GM18511 (cell line): ENCODE measurements around the gene HLA-F.

ENCODE experiments used
- ATAC-seq: cut with Tn5 transposase; IDR thresholded peaks from one replicate; pipeline ENCODE4 v1.9.1; 2021; ENCODE audit warnings: mild to moderate bottlenecking, moderate library complexity; ENCODE audit not compliant: unreplicated experiment

The HLA-F gene

GRCh38 chr6:29759457-29759856 is 36.2 kb downstream of the HLA-F start:
- ATAC-seq = no peak

GRCh38 chr6:29760328-29760727 is 37.1 kb downstream of the HLA-F start:
- no peak for ATAC-seq

DNA sequence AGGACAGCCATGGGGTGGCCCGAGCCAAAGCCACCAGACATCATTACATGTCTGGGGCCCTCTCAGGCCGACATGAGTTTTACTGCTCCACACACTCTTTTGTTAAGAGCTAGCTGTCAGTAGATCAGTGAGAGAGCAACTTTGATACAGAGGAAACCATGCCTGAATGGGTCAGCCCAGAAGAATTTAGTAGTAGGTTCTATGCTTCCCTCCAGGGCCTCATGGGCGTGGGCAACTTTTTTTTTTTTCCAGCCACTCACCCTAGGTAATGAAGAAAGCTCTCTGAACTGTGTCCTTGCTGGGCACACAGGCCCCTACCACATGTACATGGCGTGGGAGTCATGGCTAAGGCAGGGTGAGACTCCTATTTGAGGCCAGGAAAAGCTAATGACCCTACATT is 38.8 kb downstream of the HLA-F start:
- ATAC-seq = no peak

GRCh38 chr6:29762781-29763214 is 39.6 kb downstream of the HLA-F start:
- ATAC-seq = no peak

- no peak for ATAC-seq
Measured at GRCh38 chr6:29763491-29764289, 40.5 kb downstream of the HLA-F start.

DNA sequence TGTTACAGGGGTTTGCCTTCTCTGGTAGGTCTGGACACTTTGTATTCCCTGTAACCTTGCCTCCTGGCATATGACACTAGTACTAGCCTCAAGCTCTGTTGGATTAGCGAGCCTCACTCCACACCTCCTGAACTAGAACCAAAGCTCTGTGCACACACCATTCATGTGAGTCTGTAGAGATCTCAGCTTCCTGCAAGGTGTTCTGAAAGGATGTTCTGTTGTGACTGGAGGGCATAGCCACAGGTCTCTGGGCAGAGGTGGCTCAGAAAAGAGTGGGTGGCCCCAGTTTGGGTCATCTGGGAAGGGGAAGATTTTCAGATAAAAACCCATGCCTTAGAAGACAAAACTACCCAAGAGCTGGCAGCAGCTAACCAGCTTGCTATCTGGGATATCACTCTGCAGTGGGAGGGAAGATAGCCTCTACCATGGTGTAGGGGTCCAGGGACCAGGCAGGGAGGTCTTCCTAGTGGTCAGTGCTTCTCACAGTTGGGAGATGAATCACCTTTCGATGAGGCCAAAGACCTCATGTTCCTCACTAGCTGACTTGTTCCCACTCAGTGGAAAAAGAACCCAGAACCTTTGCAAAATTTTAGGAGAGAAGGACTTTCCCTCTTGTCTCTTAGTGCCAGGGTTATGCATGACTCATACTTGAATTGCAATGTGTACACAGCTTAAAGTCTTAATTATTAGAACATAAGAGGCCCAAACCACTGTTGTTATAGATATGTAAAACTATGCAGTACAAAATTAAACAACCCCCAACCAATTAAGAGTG is 41.4 kb downstream of the HLA-F start:
- ATAC-seq = no peak

- no peak for ATAC-seq
Measured at GRCh38 chr6:29769336-29769735, 46.1 kb downstream of the HLA-F start.

DNA sequence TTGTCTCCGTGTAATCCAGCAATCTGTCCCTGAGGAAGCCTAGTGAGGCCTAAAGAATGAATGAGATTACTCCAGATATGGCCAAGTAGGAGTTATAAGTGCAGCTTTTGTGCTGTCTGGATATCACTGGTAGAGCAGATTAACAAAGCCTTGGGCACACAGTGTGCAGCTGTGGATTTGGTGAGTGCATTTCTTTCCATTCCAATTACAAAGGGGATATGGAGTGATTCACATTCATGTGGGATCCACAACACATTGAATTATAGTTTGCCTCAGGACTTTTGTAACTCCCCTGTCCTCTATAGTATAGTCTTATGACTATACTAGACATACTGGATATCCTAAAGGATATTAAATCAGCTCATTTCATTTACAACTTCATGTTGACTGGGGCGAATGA is 47.1 kb downstream of the HLA-F start:
- ATAC-seq = no peak

DNA sequence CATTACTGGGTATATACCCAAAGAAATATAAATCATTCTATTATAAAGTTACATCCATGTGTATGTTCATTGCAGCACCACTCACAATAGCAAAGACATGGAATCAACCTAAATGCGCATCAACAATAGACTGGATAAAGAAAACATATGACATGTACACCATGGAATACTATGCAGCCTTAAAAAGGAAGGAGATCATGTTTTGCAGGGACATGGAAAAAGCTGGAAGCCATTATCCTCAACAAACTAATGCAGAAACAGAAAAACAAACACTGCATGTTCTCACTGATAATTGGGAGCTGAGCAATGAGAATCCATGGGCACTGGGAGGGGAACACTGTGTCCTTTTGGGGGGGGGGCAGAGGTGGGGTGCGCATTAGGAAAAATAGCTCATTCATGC is 53.5 kb downstream of the HLA-F start:
- ATAC-seq = no peak
